Left lobe of liver (tissue), 2 donors: ENCODE results near the gene OSTM1. TPM values are rescaled to one million over a fixed set of nuclear protein-coding genes. Genes with fewer than 3 reads are reported as not detected.

ENCODE experiments used
- ATAC-seq: fragments of 200-7000 bp; cut with Tn5 transposase; one replicate; pipeline ENCODE4 v1.9.1; 2020; ENCODE audit warnings: mild to moderate bottlenecking, moderate library complexity
- DNase-seq: peaks from one replicate; pipeline ENCODE4 v3.0.0-alpha.2; 2020; ENCODE audit warnings: low spot score
- total RNA-seq: library from RNA; stranded (reverse); gene quantifications from one replicate; pipeline ENCODE4 v1.2.1, GENCODE V29; 2021
- donor health status: DM: no; HTN: no; CAD: no; lungs with moderate emphysema.
- donor health status: DM: no; HTN: yes; CAD: no.

OSTM1 gene
- total RNA-seq, 1 donor from 2014 or later: 18.9 TPM

DNA sequence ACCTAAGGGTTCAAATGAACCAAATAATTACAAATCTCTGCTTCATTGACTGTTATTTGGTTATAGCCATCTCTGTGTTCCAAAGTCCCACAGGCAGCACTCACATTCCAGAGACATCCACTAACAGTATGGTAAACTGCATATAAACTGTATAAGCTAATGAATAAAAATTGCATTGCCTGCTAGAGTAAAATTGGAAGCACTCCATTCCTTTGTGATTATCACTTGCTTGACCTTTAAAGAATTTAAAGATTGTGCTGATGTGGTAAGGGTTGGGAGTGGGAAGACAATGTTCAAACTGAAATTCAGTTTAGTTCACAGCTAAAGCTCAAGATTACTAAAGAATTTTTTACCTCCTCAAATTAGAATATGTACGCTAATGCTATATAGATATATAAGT, 31.0 kb upstream of the OSTM1 start:
- no peak for DNase-seq
- no peak for ATAC-seq

DNA sequence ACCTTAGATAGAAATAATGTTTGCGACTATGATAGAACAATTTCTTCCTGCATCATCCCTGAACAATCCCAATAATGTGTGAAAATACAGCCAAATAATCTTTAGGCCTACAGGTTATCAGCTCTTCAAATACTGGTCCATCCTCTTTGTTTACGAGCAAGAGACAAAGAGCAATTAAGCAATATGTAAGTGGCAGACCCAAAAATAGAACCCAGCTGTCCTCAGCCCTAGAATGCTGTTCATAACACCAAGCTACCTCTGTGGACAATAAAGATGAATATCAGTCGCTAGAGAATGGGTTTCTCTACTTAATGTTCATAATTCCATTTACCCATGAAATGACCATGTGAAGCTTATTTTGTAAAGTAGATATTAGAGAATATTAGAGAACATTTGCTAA, 28.4 kb upstream of the OSTM1 start:
- no peak for DNase-seq
- no peak for ATAC-seq

DNA sequence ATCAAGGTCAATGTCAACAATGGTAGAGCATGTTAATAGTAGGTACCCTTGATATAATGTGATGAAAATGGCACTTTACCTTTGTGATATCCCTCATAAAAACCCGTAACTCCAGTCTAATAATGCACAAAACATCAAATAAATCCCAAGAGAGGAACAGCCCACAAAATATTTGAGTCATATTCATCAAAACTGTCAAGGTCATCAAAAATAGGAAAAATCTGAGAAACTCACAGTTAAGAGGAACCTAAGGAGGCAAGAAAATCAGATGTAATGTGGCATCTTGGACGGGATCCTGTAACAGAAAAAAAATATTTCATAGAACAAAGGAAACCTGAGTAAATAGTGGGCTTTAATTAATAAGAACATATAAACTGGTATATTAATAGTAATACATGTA, 25.5 kb upstream of the OSTM1 start:
- ATAC-seq: no peak
- DNase-seq: no peak

DNA sequence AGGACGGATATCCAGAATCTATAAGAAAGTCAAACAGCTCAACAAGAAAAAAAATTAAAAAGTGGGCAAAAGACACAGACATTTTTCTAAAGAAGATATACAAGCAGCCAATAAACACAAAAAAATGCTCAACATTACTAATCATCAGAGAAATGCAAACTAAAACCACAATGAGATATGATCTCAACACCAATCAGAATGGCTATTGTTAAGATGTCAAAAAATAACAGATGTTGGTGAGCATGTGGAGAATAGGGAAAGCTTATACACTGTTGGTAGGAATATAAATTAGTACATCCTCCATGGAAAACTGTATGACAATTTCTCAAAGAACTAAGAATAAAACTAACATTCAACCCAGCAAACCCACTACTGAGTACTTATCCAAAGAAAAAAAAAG, 23.3 kb upstream of the OSTM1 start:
- ATAC-seq: no peak
- DNase-seq: no peak

- DNase-seq: no peak
- ATAC-seq: no peak
Observed at GRCh38 chr6:108093781-108094300, 19.3 kb upstream of the OSTM1 start.

DNA sequence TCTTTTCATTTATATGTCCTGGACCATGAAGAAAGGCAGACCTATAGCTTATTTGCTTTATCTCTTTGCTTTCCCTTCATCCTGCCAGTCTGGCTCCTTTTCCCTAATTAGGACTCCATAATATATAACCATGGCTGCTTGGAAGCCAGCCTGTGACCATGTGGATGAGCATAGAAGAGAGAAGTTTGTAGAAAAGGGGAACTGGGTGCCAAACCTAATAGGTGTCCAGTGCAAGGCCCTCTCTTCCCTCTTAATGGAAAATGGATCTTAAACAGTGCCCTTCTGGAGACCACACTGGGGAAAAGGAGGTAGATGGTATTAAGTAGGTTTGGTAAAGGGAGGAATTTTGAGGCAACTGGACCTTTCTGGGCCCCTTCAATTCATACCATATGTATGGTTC, 16.7 kb upstream of the OSTM1 start:
- DNase-seq (no peak), ATAC-seq (no peak)

DNA sequence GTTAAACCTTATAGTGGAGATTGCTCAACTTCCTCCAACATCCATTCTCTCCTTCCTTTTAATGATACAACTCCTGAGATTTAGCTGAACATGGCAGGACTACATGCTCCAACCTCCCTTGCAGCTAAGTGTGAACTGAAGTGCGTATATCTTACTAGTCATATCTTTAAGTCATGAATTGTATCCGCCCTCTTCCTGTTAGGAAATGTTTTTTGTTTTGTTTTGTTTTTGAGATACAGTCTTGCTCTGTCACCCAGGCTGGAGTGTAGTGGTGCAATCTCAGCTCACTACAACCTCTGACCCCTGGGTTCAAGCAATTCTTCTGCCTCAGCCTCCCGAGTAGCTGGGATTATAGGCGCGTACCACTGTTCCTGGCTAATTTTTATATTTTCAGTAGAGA, 8.8 kb upstream of the OSTM1 start:
- DNase-seq (no peak), ATAC-seq (no peak)

DNA sequence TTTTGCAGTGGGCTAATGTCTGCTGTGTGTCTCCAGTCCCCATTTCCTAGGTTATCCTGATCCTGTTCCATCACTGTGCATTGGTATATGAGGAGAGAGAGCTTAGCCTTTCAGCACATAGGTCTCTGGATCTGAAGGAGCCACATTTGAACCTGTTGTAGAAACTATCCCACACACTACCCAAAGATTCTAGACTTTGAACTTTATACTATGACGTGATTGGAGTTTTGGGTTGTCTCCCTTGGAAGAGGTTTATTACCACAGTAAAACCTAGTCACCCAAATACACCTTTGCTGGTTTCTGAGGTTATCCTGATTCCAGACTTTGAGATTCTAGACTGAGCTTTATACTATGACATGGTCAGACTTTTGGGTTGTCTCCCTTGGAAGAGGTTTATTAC, 8.0 kb upstream of the OSTM1 start:
- DNase-seq: no peak
- ATAC-seq: peak; percentile 56

DNA sequence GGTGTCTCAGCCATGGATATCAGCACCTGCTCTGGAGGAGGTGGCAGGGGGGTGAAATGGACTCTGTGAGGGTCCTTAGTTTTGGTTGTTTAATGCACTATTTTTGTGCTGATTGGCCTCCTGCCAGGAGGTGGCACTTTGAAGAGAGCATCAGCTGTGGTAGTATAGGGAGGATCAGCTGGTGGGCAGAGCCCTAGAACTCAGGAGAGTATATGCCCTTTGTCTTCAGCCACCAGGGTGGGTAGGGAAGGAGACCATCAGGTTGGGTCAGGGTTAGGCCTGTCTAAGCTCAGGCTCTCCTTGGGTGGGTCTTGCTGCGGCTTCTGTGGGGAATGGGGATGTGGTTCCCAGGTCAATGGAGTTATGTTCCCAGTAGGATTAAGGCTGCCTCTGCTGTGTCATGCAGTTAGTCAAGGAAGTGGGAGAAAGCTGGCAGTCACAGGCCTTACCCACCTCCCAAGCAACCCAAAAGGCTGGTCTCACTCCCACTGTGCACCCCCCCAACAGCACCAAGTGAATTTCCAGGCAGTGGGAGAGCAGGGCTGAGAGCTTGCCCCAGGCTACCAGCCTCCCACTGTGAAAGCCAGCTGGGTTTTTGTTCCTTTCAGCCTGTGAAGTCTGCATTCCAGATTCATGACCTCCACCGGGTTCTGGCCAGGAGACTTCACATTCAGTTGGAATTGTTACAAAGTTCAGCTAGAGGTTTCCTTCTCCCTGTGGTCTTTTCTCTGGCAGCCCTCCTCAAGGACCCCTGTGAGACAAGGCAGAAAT, 5.7 kb upstream of the OSTM1 start:
- no peak for DNase-seq
- ATAC-seq: no peak

DNA sequence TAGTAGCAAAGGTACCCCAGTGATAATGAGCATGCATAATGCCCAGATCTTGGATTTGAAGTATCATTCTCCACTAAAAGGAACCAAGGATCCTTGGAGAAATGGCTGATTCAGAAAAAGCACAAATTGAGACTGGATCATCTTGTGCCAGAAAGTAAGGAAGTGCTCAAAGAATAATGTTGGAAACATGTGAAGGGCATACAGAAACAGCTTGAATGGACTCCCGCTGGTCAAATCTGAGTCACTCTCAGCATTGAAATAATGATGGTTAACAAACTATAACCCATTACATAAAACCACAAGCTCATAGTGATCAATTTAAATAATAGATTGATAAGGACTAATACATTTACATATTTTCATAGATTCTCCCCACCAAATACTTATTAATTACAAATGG, 3.6 kb upstream of the OSTM1 start:
- no peak for ATAC-seq
- no peak for DNase-seq

- ATAC-seq (no peak), DNase-seq (no peak)
Observed at GRCh38 chr6:108074057-108074358, 533 bp downstream of the OSTM1 start.

GRCh38 chr6:108071736-108072276, 2.7 kb downstream of the OSTM1 start:
- no peak for DNase-seq
- no peak for ATAC-seq

DNA sequence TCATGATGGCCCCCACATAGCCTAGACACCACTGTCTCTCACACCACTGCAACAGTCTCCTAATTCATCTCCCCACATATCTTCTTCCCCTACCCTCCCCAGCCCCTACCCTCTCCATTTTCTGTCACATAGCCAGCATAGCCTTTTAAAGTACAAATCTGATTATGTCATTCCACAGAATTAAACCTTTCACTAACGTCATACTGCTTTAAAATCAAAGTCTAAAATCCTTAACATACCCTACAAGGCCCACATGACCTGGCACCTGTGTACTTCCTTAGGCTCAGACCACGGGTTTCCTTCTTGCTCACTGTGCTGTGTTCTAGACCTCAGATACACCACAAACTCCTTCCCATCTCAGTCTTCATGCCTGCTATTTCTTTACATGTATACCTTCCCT, 5.9 kb downstream of the OSTM1 start:
- ATAC-seq (no peak), DNase-seq (no peak)

GRCh38 chr6:108068182-108068581, 6.4 kb downstream of the OSTM1 start:
- ATAC-seq (no peak), DNase-seq (no peak)

GRCh38 chr6:108052706-108053105, 21.8 kb downstream of the OSTM1 start:
- ATAC-seq (no peak), DNase-seq (no peak)

GRCh38 chr6:108051481-108051880, 23.1 kb downstream of the OSTM1 start:
- no peak for ATAC-seq

DNA sequence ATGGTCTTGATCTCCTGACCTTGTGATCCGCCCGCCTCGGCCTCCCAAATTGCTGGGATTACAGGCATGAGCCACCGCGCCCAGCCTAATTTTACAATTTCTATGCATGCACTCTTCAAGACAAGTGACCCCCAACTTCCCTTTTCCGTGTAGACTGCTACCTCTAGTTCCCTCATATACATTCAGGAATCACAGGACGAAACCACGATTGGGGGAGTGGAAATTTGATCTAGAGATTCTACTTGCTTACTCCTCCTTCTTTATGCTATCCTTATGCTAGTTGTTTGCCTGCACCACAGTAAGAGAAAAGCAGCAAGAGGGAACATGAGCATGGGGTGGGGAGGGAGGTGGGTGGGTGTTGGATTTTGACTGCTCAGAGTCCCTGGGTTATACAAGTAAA, 34.9 kb downstream of the OSTM1 start:
- ATAC-seq (no peak), DNase-seq (no peak)

More at GRCh38 chr6:108051481-108051880, 23.1 kb downstream of the OSTM1 start:
- no peak for DNase-seq

DNA sequence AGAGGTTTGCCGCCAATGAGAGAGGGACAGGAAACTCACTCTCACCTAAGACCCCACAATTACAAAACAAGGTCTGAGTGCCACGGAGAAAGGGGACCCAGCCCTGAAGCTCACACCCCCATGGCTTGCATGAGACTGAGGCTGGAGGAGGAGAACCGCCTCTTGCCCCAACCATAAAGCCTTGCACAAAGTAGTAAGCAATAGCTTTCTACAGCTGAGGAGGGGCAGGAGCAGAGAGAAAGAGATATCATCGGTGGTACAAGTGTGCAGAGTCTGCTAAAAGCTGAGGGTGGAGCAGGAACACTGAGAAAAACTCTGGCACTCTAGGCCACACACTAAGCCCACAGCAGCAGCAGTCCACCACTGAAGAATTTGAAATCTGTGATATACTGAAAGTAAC, 37.7 kb downstream of the OSTM1 start:
- ATAC-seq (no peak), DNase-seq (no peak)

DNA sequence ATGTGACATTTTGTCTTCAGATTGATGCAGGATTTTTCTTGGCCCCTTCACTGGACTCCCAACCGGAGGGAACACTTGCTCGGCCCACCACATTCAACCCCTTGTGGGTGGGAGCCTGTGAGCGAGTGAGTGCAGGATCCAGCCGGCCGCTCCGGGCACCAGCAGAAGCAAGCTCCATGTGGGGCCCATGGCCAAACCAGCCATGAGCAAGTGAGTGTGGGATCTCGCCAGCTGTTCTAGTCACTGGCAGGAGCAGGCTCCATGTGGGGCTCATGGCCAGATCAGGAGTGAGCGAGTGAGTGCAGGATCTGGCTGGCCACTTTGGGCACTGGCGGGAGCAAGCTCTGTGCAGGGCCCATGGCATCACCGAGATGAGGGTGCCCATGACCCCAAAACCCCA, 42.6 kb downstream of the OSTM1 start:
- ATAC-seq (no peak), DNase-seq (no peak)

GRCh38 chr6:108030211-108030610, 44.3 kb downstream of the OSTM1 start:
- ATAC-seq: no peak
- no peak for DNase-seq

- no peak for ATAC-seq
- DNase-seq: no peak
Observed at GRCh38 chr6:108029226-108029921, 45.2 kb downstream of the OSTM1 start.

GRCh38 chr6:108027594-108027993, 46.9 kb downstream of the OSTM1 start:
- ATAC-seq (no peak), DNase-seq (no peak)
